ENCODE data around the gene ZNF106.

GRCh38 chr15:42511007-42511391, 20.1 kb upstream of the ZNF106 start:
- TF ChIP-seq, protein P1, sequence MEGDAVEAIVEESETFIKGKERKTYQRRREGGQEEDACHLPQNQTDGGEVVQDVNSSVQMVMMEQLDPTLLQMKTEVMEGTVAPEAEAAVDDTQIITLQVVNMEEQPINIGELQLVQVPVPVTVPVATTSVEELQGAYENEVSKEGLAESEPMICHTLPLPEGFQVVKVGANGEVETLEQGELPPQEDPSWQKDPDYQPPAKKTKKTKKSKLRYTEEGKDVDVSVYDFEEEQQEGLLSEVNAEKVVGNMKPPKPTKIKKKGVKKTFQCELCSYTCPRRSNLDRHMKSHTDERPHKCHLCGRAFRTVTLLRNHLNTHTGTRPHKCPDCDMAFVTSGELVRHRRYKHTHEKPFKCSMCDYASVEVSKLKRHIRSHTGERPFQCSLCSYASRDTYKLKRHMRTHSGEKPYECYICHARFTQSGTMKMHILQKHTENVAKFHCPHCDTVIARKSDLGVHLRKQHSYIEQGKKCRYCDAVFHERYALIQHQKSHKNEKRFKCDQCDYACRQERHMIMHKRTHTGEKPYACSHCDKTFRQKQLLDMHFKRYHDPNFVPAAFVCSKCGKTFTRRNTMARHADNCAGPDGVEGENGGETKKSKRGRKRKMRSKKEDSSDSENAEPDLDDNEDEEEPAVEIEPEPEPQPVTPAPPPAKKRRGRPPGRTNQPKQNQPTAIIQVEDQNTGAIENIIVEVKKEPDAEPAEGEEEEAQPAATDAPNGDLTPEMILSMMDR (IDR thresholded peaks at IDR 0.05; ENCODE audit: insufficient read depth, low read length, poor library complexity, severe bottlenecking): no peak
- TF ChIP-seq EZH2phosphoT487 (conservative IDR thresholded peaks at IDR 0.05; ENCODE audit: low read length): no peak

All from SU-DHL-6 (cell line).